Measurements from ENCODE around the gene TRMT44. TPM values are rescaled to one million over a fixed set of nuclear protein-coding genes. Genes with fewer than 3 reads are reported as not detected.

Gene TRMT44
- total and polyA plus RNA-seq, 2 donors (not counting 1 experiment from before 2014, with no cell fraction given): 13.3 to 37.4 TPM

GRCh38 chr4:8502371-8502770, 61.8 kb downstream of the TRMT44 start:
- H3K4me3 ChIP-seq (ENCODE audit: control extremely low read depth in 1 of 5, extremely low read depth in 1 of 5, insufficient read depth in 1 of 5, low read depth in 2 of 5, low read length in 4 of 5): no peak overlapping the region
- DNase-seq (no peak), ATAC-seq (ENCODE audit: low read depth) (no peak)
- Mint-ChIP-seq H3K4me1 (no peaks in the 10 kb centered on the region), H3K27ac (no peak overlapping the region), H3K27me3 (no peaks in the 10 kb centered on the region), H3K9me3 (ENCODE audit: insufficient read depth) (peaks cover 3% of the 10 kb centered on the region), H3K4me3 (no peak overlapping the region)
- no peak for TF ChIP-seq CTCF (IDR thresholded peaks at IDR 0.05)
- no peak for TF ChIP-seq EZH2 (IDR thresholded peaks at IDR 0.05; ENCODE audit: borderline replicate concordance, insufficient read depth, low read depth, low read length, poor library complexity, severe bottlenecking)
- WGBS (ENCODE audit: insufficient coverage): 78% methylated on average over 6 of the region's 6 CpGs
- H2AFZ ChIP-seq (ENCODE audit: insufficient read depth, low read depth, low read length, poor library complexity, severe bottlenecking): no peak overlapping the region
- peaks cover 0 to 34% (median 3%) of the 10 kb centered on the region in 3 donors for H3K9me3 ChIP-seq (ENCODE audit: control extremely low read depth in 1 of 3, control insufficient read depth in 2 of 3, insufficient read depth in 1 of 3, low read length in 2 of 3)
- H3K4me2 ChIP-seq (replicated peaks; ENCODE audit: low read depth, low read length, poor library complexity, severe bottlenecking): no peak overlapping the region
- no peak overlapping the region for H3K27ac ChIP-seq (ENCODE audit: low read length in 2 of 2)
- no peaks in the 10 kb centered on the region for H3K79me2 ChIP-seq (ENCODE audit: control insufficient read depth, insufficient read depth, low read length)
- H4K20me1 ChIP-seq (ENCODE audit: control insufficient read depth, insufficient read depth, low read length, poor library complexity, severe bottlenecking): no peaks in the 10 kb centered on the region
- H3K9ac ChIP-seq (ENCODE audit: low read length): no peak overlapping the region
- H3K4me1 ChIP-seq (ENCODE audit: control insufficient read depth in 2 of 2, insufficient read depth in 2 of 2, low read length in 2 of 2): no peaks in the 10 kb centered on the region
- CTCF ChIA-PET: interaction anchor here (0.6 kb wide), 1 partner anchor 416 kb away, joined by 3 read pairs; no protein-coding TSS in a partner anchor
- no peaks in the 10 kb centered on the region for H3K36me3 ChIP-seq (replicated peaks in 1 of 2; ENCODE audit: control extremely low read depth in 1 of 2, control insufficient read depth in 1 of 2, extremely low read depth in 1 of 2, insufficient read depth in 2 of 2, low read length in 1 of 2)
- POLR2A ChIA-PET: no interaction called here
- intact Hi-C loops (cut with micrococcal nuclease): no loop called here
- no peaks in the 10 kb centered on the region for H3K27me3 ChIP-seq (replicated peaks in 1 of 4; ENCODE audit: control extremely low read depth in 1 of 4, control insufficient read depth in 3 of 4, insufficient read depth in 4 of 4, low read length in 3 of 4)

GRCh38 chr4:8502836-8503585, 62.4 kb downstream of the TRMT44 start:
- Histone ChIP-seq H3K27ac (ENCODE audit: low read length in 2 of 2) (no peak overlapping the region), H3K9ac (ENCODE audit: low read length) (no peak overlapping the region), H3K9me3 (ENCODE audit: control extremely low read depth in 1 of 3, control insufficient read depth in 2 of 3, insufficient read depth in 1 of 3, low read length in 2 of 3) (peaks cover 0 to 27% (median 0%) of the 10 kb centered on the region in 3 donors), H3K4me2 (replicated peaks; ENCODE audit: low read depth, low read length, poor library complexity, severe bottlenecking) (no peak overlapping the region), H4K20me1 (ENCODE audit: control insufficient read depth, insufficient read depth, low read length, poor library complexity, severe bottlenecking) (no peaks in the 10 kb centered on the region), H3K79me2 (ENCODE audit: control insufficient read depth, insufficient read depth, low read length) (no peaks in the 10 kb centered on the region), H3K36me3 (replicated peaks in 1 of 2; ENCODE audit: control extremely low read depth in 1 of 2, control insufficient read depth in 1 of 2, extremely low read depth in 1 of 2, insufficient read depth in 2 of 2, low read length in 1 of 2) (no peaks in the 10 kb centered on the region), H3K4me1 (ENCODE audit: control insufficient read depth in 2 of 2, insufficient read depth in 2 of 2, low read length in 2 of 2) (no peaks in the 10 kb centered on the region), H2AFZ (ENCODE audit: insufficient read depth, low read depth, low read length, poor library complexity, severe bottlenecking) (no peak overlapping the region), H3K27me3 (replicated peaks in 1 of 4; ENCODE audit: control extremely low read depth in 1 of 4, control insufficient read depth in 3 of 4, insufficient read depth in 4 of 4, low read length in 3 of 4) (no peaks in the 10 kb centered on the region), H3K4me3 (ENCODE audit: control extremely low read depth in 1 of 5, extremely low read depth in 1 of 5, insufficient read depth in 1 of 5, low read depth in 2 of 5, low read length in 4 of 5) (no peak overlapping the region)
- H3K4me3 Mint-ChIP-seq: no peak overlapping the region
- no peak overlapping the region for H3K27ac Mint-ChIP-seq
- no peak for DNase-seq
- intact Hi-C loops (cut with micrococcal nuclease): no loop called here
- ATAC-seq (ENCODE audit: low read depth): no peak
- WGBS (ENCODE audit: insufficient coverage): 89% methylated on average over 10 of the region's 13 CpGs
- TF ChIP-seq EZH2 (IDR thresholded peaks at IDR 0.05; ENCODE audit: borderline replicate concordance, insufficient read depth, low read depth, low read length, poor library complexity, severe bottlenecking) (no peak), CTCF (IDR thresholded peaks at IDR 0.05) (no peak)
- H3K4me1 Mint-ChIP-seq: no peaks in the 10 kb centered on the region
- peaks cover 3% of the 10 kb centered on the region for H3K9me3 Mint-ChIP-seq (ENCODE audit: insufficient read depth)
- no peaks in the 10 kb centered on the region for H3K27me3 Mint-ChIP-seq
- CTCF ChIA-PET: interaction anchor here (0.6 kb wide), 1 partner anchor 417 kb away, joined by 3 read pairs; no protein-coding TSS in a partner anchor
- POLR2A ChIA-PET: no interaction called here
